A172 (cell line): Measurements from ENCODE around the gene GSDME. TPM values are rescaled to one million over a fixed set of nuclear protein-coding genes. Genes with fewer than 3 reads are reported as not detected.
"Not testable (repeated sequence)": the region's sequence is repeated elsewhere in the genome, so short reads cannot be mapped to it uniquely, and the experiment has no call there.

ENCODE experiments used
- DNase-seq: peaks from one replicate; pipeline ENCODE4 v3.0.0-alpha.2; 2015; ENCODE audit warnings: low spot score
- total RNA-seq: library from RNA; depleted of rRNA; stranded (reverse); fragments of >200 nt; shearing (Covaris generic); gene quantifications from 2 replicates; pipeline ENCODE4 v1.2.3, GENCODE V29; 2014; rRNA removed

Gene GSDME
- total RNA-seq, result 39.0 and 43.0 TPM in 2 replicates

DNA sequence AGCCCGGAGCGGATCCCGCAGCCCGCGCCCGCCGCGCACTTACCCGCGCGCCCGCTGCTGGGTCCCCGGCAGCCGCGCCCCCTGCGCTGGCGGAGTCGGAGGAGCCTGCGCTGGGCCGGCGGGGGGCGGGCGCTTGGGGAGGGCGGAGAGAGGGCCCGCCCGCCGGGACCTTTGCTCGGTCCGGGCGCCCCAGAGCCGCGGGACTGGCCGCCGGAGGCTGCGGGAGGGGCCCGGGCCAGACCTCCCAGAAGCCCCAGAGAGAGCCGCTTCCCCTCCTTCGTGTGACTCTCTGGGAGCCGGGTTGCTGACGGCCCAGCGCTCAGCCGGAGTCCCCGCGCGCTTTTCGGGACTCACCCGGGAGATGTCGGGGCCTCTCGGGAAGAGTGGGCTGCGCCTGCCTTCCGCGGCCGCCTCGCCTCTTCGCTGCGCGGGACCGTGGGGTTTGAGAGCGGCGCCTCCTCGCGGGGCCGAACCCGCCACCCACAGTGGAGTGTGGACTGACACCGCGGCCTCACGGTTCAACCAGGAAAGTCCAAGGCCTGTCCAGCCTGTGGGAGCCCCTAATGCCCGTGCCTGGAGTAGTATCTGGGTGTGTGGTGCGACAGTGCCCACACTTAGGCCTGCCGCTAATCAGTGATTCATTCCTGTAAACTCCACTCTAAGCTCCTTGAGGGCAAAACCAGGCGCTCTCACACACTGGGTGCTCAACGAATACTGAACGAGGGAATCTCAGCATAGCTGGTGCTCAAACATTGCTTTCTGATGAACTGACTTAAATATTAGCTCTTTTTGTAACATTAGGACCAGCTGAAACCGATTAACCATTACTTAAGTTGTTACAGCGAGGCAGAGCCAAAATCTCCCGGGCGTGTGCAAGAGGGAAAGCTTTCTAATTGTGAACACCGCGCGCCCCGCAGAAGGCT, at the start of gene GSDME:
GSDME (minus strand) TSS at position 112 of the 923 bp plus-strand sequence. CDS start 7,690 bp downstream, outside the sequence.
- peak; percentile 71 for DNase-seq

- no peak for DNase-seq
Measured at GRCh38 chr7:24802300-24802699, 45.0 kb upstream of the GSDME start.

DNA sequence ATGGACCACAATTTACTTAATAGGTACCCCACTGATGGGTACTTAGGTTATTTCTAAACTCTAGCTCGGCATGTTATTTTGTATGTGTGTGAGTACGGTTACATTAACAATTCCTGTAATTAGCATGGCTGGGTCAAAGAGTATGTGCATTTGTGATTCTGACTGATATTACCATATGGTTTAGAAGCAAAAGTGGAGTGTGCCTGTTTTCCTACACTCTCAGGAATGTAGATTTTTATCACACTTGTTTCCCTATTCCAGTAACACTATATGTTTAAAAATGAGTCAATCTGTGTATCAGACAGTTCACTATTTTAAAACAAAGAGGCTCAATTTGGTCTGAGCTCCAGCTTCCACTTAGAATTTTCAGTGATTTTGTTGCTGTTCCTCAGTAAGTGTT, 44.6 kb upstream of the GSDME start:
- DNase-seq, result no peak

- no peak for DNase-seq
Measured at GRCh38 chr7:24800667-24801066, 43.4 kb upstream of the GSDME start.

DNA sequence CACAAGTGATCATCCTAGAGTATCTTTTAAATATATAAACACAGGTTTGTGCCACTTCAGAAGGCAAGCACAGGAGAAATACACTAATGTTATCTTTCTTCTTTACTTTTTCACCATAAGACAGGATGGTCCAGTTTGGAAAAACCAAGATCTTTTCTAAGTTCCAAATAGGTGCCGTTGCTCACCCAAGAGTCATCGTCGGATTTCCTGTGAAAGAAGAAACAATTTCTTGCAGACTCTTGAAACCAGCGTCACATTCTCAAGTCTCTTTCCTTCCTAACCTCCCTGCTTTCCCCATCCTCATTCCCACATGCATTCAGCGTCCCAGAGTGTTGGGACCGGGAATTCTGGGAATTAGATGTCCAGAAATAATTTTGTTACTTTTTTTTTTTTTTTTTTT, 42.8 kb upstream of the GSDME start:
- DNase-seq, result no peak

GRCh38 chr7:24799506-24799905, 42.2 kb upstream of the GSDME start:
- DNase-seq, result no peak

GRCh38 chr7:24798261-24798660, 41.0 kb upstream of the GSDME start:
- DNase-seq, result no peak

DNA sequence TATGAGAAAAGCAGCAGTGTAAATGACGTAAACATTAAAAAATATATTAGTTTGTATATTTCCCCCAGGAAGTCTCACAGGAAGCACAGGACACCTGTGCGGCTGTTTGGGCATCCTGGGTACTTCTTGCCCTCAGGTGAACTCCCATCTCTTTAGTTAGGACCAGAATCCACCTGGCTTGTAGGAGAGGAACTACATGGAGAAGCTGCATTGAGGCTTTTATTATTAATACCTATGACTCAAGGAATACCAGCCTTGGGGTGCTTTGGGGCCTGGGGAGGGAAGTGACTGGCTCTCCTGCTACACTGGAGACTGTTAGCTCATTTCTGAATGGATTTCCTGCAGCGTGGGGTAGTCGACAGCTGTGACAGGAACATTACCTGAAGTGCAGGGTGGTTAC, 40.0 kb upstream of the GSDME start:
- DNase-seq, result no peak

DNA sequence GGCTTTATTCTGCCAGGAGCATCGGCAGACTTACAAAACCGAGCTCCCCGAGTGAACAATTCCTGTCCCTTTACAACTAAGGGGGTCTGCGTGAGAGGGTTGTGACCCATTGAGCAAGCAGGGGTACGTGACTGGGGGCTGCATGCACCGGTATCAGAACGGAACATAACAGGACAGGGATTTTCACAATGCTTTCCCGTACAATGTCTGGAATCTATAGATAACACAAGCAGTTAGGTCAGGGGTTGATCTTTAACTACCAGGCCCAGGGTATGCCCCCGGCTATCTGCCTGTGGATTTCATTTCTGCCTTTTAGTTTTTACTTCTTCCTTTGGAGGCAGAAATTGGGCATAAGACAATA, 38.1 kb upstream of the GSDME start:
- no peak for DNase-seq

- not testable (repeated sequence) for DNase-seq
Measured at GRCh38 chr7:24794751-24795406, 37.6 kb upstream of the GSDME start.

- DNase-seq, result no peak
Measured at GRCh38 chr7:24793982-24794648, 36.9 kb upstream of the GSDME start.

- no peak for DNase-seq
Measured at GRCh38 chr7:24788961-24789576, 31.8 kb upstream of the GSDME start.

GRCh38 chr7:24788075-24788474, 30.8 kb upstream of the GSDME start:
- no peak for DNase-seq

DNA sequence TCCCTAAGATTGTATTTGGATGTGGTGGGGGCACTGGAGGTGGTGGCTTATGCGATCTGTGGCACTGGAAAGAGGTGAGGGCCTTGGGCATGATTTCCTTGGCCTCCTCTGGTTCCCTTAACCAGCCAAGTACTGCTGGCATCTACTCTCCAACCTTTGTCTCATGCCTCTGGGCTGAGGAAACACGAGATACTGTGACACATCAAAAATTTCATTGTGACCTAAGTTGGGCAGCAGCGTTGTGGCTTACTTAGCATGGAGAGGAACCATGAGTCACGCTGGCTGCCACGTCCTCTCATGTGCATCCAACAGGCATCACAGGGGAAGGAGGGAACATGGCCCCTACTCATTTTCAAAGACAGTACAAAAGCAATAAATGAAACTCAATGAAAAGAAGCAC, 29.7 kb upstream of the GSDME start:
- peak; percentile 97 for DNase-seq

DNA sequence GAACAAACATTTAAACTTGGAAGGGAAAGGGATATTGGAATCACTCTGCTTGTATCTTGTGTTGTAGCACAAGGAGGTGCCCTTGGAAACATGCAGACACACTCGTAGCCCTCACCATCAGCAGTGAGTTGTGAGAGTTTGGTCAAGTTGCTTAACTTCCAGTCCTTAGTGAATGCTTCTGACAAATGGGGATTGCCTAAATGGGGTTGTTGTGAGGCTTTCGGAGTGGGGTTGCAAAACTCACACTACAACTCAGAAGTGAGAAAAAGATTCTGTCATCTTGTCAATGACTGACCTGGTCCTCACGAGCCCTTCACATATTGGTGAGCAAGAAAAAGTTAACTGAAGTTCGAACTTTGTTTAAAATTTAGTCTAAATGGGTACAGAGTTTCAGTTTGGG, 29.0 kb upstream of the GSDME start:
- no peak for DNase-seq

DNA sequence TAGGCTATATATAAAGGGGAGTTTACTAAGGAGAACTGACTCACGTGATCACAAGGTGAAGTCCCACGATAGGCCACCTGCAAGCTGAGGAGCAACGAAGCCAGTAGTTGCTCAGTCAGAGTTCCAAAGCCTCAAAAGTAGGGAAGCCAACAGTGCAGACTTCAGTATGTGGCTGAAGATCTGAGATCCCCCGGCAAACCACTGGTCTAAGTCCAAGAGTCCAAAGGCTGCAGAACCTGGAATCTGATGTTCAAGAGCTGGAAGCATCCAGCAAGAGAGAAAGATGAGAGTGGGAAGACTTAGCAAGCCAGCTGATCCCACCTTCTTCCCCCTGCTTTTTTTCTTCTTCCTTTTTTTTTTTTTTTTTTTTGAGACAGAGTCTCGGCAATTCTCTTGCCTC, 27.0 kb upstream of the GSDME start:
- no peak for DNase-seq

DNA sequence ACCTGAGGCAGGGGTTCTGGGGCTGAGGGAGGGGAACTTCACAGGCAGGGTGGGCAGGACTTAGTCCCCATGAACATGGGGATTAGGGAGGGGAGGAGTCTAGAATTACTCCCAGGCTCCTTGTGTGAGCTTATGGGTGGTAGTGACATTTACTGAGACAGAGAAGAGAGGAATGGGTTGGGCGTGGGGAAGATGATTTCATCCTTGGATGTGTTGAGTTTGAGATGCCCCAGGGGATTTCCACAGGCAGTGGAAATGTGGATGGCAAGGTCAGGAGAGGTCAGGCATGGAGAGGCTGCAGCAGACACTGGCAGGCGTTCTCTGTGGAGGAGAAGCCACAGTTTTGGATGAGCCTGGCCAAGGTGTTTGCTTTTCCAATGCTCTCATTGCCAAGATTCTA, 26.4 kb upstream of the GSDME start:
- DNase-seq, result peak; percentile 34

GRCh38 chr7:24781106-24781505, 23.8 kb upstream of the GSDME start:
- no peak for DNase-seq

DNA sequence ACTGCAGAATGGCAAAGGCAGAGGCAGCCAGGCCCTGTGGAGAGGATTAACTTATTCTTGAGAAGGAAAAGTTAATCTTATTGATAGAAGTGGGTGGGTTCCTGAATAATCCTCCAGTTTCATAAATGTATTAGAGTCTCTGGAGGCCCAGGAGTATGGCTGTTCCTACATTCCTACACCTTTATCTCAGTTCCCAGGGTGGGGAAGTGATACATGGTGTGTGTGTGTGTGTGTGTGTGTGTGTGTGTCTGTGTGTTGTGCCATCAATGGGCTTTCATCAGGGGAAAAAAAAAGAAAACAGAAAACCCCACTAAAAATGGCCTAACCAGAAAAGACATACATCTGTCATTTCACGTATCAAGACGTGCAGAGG, 22.0 kb upstream of the GSDME start:
- no peak for DNase-seq

DNA sequence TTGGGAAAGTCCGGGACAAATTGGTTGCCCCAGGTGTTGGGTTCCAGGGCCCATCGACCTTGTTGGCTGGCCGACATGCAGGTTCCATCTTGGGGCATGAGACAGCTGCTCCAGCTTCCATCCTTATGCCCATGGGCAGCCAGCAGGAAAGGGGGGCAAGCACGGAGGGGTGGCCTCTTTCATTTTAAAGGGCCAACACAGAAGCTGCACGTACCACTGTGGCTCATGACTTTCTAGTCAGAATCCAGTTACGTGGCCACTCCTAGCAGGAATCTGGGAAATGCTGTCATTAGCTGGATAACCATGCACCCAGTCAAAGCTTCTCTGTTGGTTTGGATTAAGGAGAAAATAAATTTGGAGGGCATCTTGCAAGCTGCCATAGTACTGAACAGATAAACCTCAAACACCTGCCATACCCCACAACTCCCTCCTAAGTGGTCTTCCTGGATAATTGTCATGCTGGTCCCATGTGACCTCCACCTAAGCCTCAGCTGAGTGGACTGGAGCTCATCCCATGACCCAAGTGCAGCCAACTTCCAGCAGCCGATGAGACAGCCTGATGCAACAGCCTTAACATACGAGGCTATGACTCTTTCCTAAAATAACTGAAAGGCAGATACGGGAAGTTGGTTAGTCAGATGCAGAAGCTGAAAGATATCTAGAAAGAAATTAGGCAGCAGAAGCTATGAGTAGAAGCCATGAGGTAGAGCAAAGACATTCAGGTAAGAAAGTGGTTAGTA, 21.4 kb upstream of the GSDME start:
- DNase-seq, result peak; percentile 74

- no peak for DNase-seq
Measured at GRCh38 chr7:24777806-24778205, 20.5 kb upstream of the GSDME start.

DNA sequence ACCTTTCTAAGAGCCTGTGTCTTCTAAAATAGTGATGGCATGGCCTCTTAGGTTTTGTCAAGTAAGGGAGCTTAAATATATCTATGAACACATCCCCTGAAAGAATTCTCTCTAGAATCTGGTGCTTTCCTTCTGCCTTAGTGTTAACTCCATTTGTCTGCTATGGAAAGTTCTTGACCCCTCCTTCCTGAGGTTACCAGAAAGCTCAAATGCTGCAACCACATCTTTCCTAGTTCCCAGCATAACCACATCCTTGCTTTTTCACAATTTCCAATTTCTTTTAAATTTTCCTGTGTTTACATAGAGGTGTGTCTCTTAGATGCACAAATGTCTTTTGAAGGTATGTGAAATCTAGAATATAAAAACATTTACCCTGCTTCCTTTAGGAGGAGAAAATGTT, 16.4 kb upstream of the GSDME start:
- no peak for DNase-seq
